K562 (cell line): ENCODE data around the gene KIF12.

Experiments used
- MXI1 ChIP-seq: IDR thresholded peaks from 2 replicates; pipeline ENCODE4 v1.6.1; 2011; ENCODE audit warnings: low read depth, mild to moderate bottlenecking, improper control_type of control experiment, low read length
- PHF8 ChIP-seq: fragments of 200-600 bp; sonication (generic); IDR thresholded peaks from 2 replicates; pipeline ENCODE4 v1.6.1; 2012; ENCODE audit warnings: mixed run types, mild to moderate bottlenecking, inconsistent platforms, low read length, moderate library complexity, borderline replicate concordance
- POLR2AphosphoS5 ChIP-seq: IDR thresholded peaks from 2 replicates; pipeline ENCODE4 v1.6.1; 2011; ENCODE audit warnings: mild to moderate bottlenecking, low read depth, low read length, moderate library complexity; ENCODE audit not compliant: control insufficient read depth, insufficient read depth
- RCOR1 ChIP-seq, 2 experiments: IDR thresholded peaks; 2 replicates each; pipeline ENCODE4 v1.6.1; 2012; ENCODE audit warnings: low read depth in 2 of 2, low read length in 2 of 2, borderline replicate concordance in 1 of 2, improper control_type of control experiment in 1 of 2
- ZFP30 ChIP-seq: fragments of 250-450 bp; sonication (Bioruptor Pico); IDR thresholded peaks from 2 replicates; pipeline ENCODE4 v1.8.0; 2022; ENCODE audit warnings: moderate library complexity, mild to moderate bottlenecking, inconsistent platforms, borderline replicate concordance

- TF ChIP-seq PHF8 (no peak), RCOR1 (IDR thresholded peaks at IDR 0.05; ENCODE audit: borderline replicate concordance in 1 of 2, low read depth in 2 of 2, low read length in 2 of 2) (no peak), POLR2AphosphoS5 (no peak), ZFP30 (CRISPR knock-in tag) (no peak), MXI1 (no peak)
These were observed 40.4 kb downstream of the KIF12 start for GRCh38 chr9:114058688-114059046.
